ENCODE results near the gene ZDHHC14. TPM values are rescaled to one million over a fixed set of nuclear protein-coding genes. Genes with fewer than 3 reads are reported as not detected.
A peak's percentile ranks its signal among the peaks of the same experiment; 100 is the strongest.

Gene ZDHHC14
- total and polyA plus RNA-seq, 3 donors from 2014 or later = 28.5 to 74.9 (median 67.9) TPM

DNA sequence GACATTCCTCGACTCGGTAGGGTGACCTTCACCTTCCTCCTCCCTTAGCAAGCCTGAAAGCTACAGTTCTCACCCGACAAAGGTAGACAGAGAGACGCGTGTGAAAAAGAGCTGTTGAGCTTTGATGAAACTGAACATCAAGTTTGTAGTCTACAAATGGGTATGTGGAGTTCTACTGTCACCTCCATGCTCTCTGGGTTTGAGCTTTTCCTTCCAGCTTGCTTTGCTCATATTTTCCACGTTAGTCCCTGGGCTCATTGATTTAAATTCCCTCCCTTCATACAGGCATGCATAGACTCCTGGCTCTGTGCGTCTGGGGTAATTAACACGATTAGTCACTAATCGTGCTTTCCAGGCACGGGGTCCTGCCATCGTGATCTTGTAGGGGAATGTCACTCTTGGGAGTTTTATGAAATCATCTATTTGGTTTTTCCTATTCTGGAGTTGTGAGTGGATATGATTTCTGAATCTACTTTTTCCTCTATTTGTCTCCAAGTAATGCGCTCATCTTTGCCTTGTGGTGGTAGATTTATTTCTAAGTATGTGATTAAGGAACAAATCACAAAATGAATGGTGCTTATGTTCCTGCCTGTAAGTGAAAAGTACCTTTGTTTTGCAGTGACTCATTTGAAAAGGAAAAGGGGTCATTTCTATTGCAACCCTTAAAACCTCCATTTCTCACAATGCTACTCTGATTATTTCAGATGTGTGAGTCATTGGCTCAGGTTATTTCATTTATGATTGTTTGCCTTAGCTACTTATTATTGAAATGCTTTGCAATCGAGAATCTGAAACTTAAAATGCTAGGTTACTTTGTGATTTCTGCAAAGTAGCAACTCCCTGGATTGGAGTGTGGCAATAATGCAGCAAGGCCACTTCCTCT lies 154.6 kb downstream of the ZDHHC14 start:
- no peaks in the 10 kb centered on the region for H3K36me3 ChIP-seq (ENCODE audit: low read depth, missing control alignments)
- H3K27me3 ChIP-seq = no peaks in the 10 kb centered on the region
- TF ChIP-seq POLR2A (IDR thresholded peaks at IDR 0.05) = no peak
- TF ChIP-seq, protein P1, sequence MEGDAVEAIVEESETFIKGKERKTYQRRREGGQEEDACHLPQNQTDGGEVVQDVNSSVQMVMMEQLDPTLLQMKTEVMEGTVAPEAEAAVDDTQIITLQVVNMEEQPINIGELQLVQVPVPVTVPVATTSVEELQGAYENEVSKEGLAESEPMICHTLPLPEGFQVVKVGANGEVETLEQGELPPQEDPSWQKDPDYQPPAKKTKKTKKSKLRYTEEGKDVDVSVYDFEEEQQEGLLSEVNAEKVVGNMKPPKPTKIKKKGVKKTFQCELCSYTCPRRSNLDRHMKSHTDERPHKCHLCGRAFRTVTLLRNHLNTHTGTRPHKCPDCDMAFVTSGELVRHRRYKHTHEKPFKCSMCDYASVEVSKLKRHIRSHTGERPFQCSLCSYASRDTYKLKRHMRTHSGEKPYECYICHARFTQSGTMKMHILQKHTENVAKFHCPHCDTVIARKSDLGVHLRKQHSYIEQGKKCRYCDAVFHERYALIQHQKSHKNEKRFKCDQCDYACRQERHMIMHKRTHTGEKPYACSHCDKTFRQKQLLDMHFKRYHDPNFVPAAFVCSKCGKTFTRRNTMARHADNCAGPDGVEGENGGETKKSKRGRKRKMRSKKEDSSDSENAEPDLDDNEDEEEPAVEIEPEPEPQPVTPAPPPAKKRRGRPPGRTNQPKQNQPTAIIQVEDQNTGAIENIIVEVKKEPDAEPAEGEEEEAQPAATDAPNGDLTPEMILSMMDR (IDR thresholded peaks at IDR 0.05) = no peak
- no peak overlapping the region for H3K4me3 ChIP-seq
- 49 to 52% methylated on average over 13 of the region's 13 CpGs for WGBS, 2 donors
- no peaks in the 10 kb centered on the region for H3K9me3 ChIP-seq
- no peak overlapping the region for H3K27ac ChIP-seq
- no peak for DNase-seq
- H3K4me1 ChIP-seq = peaks cover 20% of the 10 kb centered on the region
- intact Hi-C loops (cut with DNase I; ENCODE audit: low total_unique reads) = no loop called here

DNA sequence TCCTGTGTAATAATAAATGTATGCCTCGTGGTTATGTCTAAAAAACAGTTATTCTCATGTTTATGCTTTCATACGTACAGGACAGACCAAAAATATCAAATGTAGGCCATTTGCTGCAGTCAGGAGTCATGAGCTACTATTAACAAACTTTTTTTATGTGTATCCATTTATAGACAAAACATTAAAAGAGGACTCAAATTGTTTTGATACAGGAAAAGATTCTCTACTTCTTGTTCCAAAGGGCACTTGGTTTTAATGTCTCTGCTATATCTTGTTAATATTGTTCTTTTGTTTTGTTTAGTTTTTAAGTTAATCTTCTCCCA lies 155.2 kb downstream of the ZDHHC14 start:
- H3K27me3 ChIP-seq = no peaks in the 10 kb centered on the region
- no peaks in the 10 kb centered on the region for H3K9me3 ChIP-seq
- TF ChIP-seq POLR2A (IDR thresholded peaks at IDR 0.05) = no peak
- TF ChIP-seq, protein P1 (IDR thresholded peaks at IDR 0.05) = no peak
- intact Hi-C loops (cut with DNase I; ENCODE audit: low total_unique reads) = no loop called here
- WGBS, 2 donors = 21 to 24% methylated on average over 2 of the region's 2 CpGs
- H3K4me3 ChIP-seq = no peak overlapping the region
- peaks cover 20% of the 10 kb centered on the region for H3K4me1 ChIP-seq
- no peaks in the 10 kb centered on the region for H3K36me3 ChIP-seq (ENCODE audit: low read depth, missing control alignments)
- no peak for DNase-seq
- H3K27ac ChIP-seq = peak overlapping the region in 1 of 2 donors; percentile 48

DNA sequence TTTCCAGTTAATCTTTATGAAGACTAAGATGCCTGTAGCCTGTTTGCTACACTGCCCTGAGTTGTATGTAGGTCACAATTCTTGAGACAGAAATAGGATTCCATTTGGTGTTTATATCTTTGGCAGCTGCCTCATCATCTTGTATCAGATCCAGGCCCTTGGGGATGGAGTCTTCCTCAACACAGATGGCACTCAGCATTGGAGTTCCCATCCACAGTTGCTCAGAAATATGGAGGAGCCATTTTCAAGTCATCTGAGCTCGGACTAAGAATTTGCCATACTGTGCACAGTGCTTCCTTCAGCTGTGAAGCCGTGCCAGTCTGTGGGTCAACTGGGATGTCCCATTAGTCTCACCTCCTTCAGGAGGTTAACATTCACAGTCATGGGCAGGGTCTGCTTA lies 156.6 kb downstream of the ZDHHC14 start:
- Histone ChIP-seq H3K36me3 (ENCODE audit: low read depth, missing control alignments) (no peaks in the 10 kb centered on the region), H3K9me3 (no peaks in the 10 kb centered on the region), H3K27me3 (no peaks in the 10 kb centered on the region), H3K4me1 (peaks cover 20% of the 10 kb centered on the region), H3K27ac (no peak overlapping the region), H3K4me3 (no peak overlapping the region)
- DNase-seq = no peak
- WGBS, 2 donors = 80 to 95% methylated on average over 1 to 2 of the region's 2 CpGs
- intact Hi-C loops (cut with DNase I; ENCODE audit: low total_unique reads) = no loop called here
- TF ChIP-seq, protein P1 (IDR thresholded peaks at IDR 0.05) = no peak
- TF ChIP-seq POLR2A (IDR thresholded peaks at IDR 0.05) = no peak

DNA sequence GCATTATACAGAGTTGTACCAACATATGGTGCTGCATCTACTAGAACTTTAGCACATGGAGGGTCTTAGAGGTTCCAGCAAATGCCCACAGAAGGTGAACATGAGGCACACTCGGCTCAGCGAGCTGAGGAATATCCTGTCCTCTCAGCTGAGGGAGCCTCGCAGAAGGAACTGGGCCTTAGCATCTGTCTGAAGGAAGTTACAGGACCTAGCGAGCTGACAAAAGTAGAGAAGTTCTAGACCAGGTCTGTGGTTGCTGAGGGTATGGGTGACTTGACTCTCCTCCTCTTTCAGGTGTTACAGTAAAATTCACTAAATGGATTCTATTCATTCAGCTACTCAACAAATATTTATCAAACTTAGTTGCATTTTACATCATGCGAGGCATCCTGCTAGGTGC lies 157.2 kb downstream of the ZDHHC14 start:
- intact Hi-C loops (cut with DNase I; ENCODE audit: low total_unique reads) = no loop called here
- DNase-seq = no peak
- H3K4me3 ChIP-seq = no peak overlapping the region
- H3K36me3 ChIP-seq (ENCODE audit: low read depth, missing control alignments) = no peaks in the 10 kb centered on the region
- H3K27me3 ChIP-seq = no peaks in the 10 kb centered on the region
- 72 to 73% methylated on average over 5 of the region's 5 CpGs for WGBS, 2 donors
- H3K4me1 ChIP-seq = peaks cover 20% of the 10 kb centered on the region
- H3K27ac ChIP-seq = no peak overlapping the region
- no peaks in the 10 kb centered on the region for H3K9me3 ChIP-seq
- TF ChIP-seq POLR2A (IDR thresholded peaks at IDR 0.05) = no peak
- TF ChIP-seq, protein P1 (IDR thresholded peaks at IDR 0.05) = no peak

DNA sequence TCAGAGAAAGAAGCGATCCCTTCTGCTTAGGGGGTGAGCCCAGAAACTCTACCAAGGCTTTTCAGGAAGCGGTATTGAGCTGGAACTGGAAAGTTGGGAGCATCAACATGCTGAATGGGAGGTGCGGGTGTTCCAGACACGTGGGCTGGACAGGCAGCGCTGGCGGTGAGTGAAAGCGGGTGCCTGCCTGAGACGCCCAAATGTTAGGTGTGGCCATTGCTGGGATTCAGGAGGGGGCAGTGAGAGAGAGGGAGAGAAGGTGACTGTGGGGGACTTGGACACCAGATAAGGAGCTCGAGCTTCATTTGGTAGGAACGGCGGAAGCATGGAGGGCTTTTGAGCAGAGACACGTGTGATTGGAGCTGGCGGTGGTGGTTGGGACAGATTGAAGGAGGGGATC lies 157.7 kb downstream of the ZDHHC14 start:
- no peaks in the 10 kb centered on the region for H3K36me3 ChIP-seq (ENCODE audit: low read depth, missing control alignments)
- intact Hi-C loops (cut with DNase I; ENCODE audit: low total_unique reads) = no loop called here
- H3K4me3 ChIP-seq = no peak overlapping the region
- no peak overlapping the region for H3K27ac ChIP-seq
- WGBS, 2 donors = 90 to 91% methylated on average over 13 of the region's 13 CpGs
- H3K9me3 ChIP-seq = no peaks in the 10 kb centered on the region
- H3K4me1 ChIP-seq = peaks cover 20% of the 10 kb centered on the region
- no peaks in the 10 kb centered on the region for H3K27me3 ChIP-seq
- DNase-seq = no peak
- TF ChIP-seq POLR2A (IDR thresholded peaks at IDR 0.05) = no peak
- TF ChIP-seq, protein P1 (IDR thresholded peaks at IDR 0.05) = no peak
